Erythroblast (primary cell): ENCODE data around the gene MINDY3.

ENCODE experiments used
- DNase-seq, 2 experiments: peaks; one replicate each; lab custom pipeline; 2025; lab: John Stamatoyannopoulos, UW
- GATA1 ChIP-seq: IDR thresholded peaks from 2 replicates; pipeline ENCODE4 v1.6.1; 2011; ENCODE audit warnings: low read depth, mild to moderate bottlenecking, control low read depth, low read length, moderate library complexity
- POLR2A ChIP-seq: IDR thresholded peaks from 2 replicates; pipeline ENCODE4 v1.6.1; 2011; ENCODE audit warnings: mild to moderate bottlenecking, low read length

The MINDY3 gene

DNA sequence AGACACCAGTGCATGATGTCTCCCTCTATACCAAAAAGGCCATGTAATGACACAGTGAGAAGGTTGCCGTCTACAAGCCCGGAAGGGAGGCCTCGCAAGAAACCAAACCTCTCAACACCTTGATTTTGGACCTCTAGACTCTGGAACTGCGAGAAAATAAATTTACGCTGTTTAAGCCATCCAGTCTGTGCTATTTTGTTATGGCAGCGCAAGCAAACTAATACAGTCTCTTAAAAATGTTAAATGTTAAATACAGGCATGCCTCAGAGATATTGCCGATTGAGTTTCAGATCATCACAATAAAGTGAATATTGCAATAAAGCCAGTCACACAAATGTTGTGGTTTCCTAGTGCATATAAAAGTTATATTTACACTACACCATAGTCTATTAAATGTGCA, 5.0 kb upstream of the MINDY3 start:
- TF ChIP-seq GATA1 = no peak
- no peak for TF ChIP-seq POLR2A
- no peak for DNase-seq

DNA sequence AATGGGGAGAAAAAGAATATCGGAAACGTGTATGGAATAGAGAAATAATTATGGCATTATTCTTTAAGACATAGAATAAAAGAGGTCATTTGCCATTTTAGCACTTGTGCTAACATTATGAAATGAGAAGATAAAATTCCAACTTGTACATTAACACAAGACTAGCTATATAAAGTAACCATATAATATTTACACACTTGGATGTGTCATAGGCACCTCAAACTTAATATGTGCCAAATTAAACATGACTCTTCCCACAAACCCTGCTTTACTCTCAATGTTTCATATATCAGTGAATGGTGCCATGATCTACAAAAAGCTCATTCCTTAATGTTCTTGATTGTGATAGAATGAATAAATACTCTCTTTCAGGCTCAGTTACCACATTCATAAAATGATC, 4.1 kb upstream of the MINDY3 start:
- TF ChIP-seq GATA1 (no peak), POLR2A (no peak)

GRCh38 chr10:15863733-15864132, 3.4 kb upstream of the MINDY3 start:
- TF ChIP-seq POLR2A (no peak), GATA1 (no peak)
- no peak for DNase-seq

More for the DNA sequence above, 4.1 kb upstream of the MINDY3 start:
- DNase-seq = no peak

GRCh38 chr10:15863323-15863722, 3.0 kb upstream of the MINDY3 start:
- TF ChIP-seq POLR2A = no peak

DNA sequence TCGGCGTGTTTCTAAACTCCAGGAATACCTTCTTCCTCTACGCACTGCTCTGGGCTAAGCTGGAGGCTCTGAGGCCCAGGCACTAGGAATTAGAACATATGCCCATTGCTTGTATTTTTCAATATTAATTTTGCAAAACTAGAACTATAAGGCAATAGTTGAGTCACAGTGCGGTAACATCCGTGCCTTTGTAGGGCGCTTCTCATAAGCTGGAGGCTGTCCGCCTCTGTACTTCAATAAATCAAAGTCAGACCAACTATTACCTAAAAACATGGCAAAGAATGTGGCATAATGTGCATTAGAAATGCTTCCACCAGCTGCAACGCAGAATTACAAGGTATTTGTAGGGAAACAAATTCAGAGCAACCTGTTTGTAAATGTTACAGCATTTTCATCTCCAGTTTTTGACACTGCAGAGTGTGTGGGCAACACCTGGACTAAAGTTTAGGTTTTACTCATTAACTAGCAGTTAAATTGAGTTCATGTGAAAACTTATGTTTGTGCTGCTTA, 440 bp upstream of the MINDY3 start:
- peak in 1 of 2 experiments; percentile 34 for DNase-seq

More at GRCh38 chr10:15863323-15863722, 3.0 kb upstream of the MINDY3 start:
- no peak for DNase-seq

DNA sequence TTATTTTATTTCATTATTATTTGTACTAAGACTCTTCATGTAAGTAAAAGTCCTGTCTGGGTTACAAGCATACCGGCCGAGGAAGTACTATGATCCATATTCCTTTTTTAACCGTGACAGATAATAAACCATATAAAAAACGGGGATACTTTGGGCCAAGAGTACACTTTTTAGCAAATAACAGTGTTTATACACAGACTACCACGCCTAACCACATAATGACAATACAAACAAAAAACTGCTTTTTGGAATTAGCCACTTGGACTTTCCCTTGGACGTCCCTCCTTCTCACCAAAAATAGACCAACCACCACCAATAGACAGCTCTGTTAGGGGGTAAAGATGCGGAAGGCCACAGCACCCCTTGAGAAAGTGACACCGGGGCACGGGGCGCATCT, 800 bp downstream of the MINDY3 start:
- no peak for DNase-seq
- TF ChIP-seq GATA1 (no peak), POLR2A (no peak)

More for the DNA sequence above, 440 bp upstream of the MINDY3 start:
- TF ChIP-seq POLR2A (no peak), GATA1 (no peak)

DNA sequence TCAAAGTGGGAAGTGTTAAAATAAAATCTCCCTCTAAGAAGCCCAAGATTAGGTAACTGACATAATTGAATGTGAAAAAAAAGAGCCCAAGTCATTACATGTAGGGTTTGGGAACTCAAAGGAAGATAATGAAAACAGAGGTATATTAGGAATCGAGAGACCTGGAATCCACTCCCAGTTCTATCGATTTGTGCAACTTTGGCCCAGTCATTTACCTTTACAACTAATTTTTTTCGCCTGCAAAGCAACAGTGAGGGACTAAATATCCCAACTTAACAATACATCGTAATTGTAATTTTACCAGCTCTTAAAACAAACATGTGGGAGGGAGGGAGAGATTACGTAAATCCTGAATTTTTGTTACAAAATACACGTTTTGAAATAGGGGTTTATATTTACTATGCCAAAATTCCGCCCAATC, 1.4 kb downstream of the MINDY3 start:
- DNase-seq = peak in 1 of 2 experiments; percentile 25
- TF ChIP-seq POLR2A (no peak), GATA1 (no peak)

DNA sequence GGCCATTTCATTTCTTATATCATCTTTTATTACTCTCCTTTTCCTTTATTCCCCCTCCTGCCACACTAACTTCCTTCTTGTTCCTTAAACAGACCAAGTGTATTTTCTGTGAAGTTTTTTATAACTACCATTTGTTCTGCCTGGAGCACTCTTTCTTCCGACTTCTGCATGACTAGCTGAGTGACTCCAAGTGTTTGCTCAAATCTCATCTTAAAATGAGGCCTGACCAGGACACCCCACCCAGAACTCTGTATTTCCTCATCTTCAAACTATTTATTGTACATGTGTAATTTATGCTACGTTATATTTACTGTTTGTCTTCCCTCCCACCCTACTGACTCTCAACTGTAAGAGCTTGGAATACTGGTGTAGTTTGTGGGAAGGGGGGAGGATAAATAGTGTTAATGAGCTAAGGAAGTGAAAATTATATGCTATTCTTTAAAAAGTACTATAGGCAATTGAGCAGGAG, 3.2 kb downstream of the MINDY3 start:
- TF ChIP-seq GATA1 (no peak), POLR2A (no peak)
- DNase-seq = no peak

- TF ChIP-seq GATA1 (no peak), POLR2A (peak; percentile 30)
- DNase-seq = peak; percentile 70 to 84
Observed at GRCh38 chr10:15856328-15857015, 3.8 kb downstream of the MINDY3 start.

DNA sequence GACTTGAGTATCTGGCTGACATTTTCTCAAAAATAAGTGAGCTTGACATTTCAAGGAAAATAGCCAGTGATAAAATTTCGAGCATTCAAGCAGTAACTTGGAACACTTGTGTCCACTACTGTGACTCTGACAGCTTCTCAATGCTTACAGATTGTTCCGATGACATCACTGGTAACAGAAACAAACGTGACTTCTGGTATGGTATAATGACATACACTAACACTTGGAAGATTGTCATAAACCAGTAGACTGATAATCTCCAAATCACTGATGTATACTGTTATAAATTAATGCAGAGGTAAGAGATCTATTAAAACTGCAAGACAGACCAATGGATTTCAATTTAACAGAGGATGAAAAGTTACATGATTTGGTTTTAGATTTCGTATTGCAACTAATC, 6.5 kb downstream of the MINDY3 start:
- TF ChIP-seq POLR2A = no peak
- no peak for TF ChIP-seq GATA1
- DNase-seq = no peak

GRCh38 chr10:15852111-15852557, 8.2 kb downstream of the MINDY3 start:
- peak in 1 of 2 experiments; percentile 6 for DNase-seq

GRCh38 chr10:15850337-15850978, 9.8 kb downstream of the MINDY3 start:
- peak; percentile 27 to 43 for DNase-seq

More at GRCh38 chr10:15852111-15852557, 8.2 kb downstream of the MINDY3 start:
- TF ChIP-seq GATA1 = no peak
- no peak for TF ChIP-seq POLR2A

- no peak for TF ChIP-seq POLR2A
- no peak for TF ChIP-seq GATA1
Observed at GRCh38 chr10:15849316-15849715, 11.0 kb downstream of the MINDY3 start.

DNA sequence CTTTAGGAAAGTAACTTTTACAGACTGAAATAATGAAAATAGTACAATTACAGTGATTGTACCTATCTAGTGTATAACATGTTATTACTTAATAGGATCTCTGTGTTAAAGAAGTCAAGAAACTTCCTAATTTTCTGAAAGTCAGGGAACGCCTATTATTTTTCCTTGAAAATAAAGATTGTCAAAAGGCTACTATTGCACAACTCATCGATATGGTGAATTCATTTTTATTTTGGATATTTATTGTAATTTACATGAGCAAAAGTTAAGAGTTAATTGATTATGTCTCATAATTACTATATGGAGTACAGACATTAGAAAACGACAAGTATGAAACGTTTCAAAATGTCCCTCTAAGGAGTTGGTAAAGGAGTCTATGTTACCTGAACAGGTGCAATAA, 12.8 kb downstream of the MINDY3 start:
- DNase-seq = no peak
- no peak for TF ChIP-seq GATA1
- TF ChIP-seq POLR2A = no peak

More at GRCh38 chr10:15849316-15849715, 11.0 kb downstream of the MINDY3 start:
- DNase-seq = no peak
